PC-9 (cell line): ENCODE measurements around the gene GDF10. TPM values are rescaled to one million over a fixed set of nuclear protein-coding genes. Genes with fewer than 3 reads are reported as not detected.

ENCODE experiments used
- BruUV-seq: library from RNA; stranded (reverse); fragments of 400-500 nt; replicated peaks from 2 replicates; lab custom pipeline; 2021; lab: Mats Ljungman, UMichigan
- CTCF ChIA-PET: fragments of 300-600 bp; sonication (Branson Sonifier 250); formaldehyde crosslinking; loops from one replicate; lab custom pipeline; 2022; ENCODE audit warnings: antibody characterized with exemption; lab: Charles Lee
- POLR2A ChIA-PET: fragments of 300-600 bp; sonication (Branson Sonifier 250); formaldehyde crosslinking; loops from one replicate; lab custom pipeline; 2022; ENCODE audit warnings: antibody characterized with exemption; ENCODE audit not compliant: unreplicated experiment; lab: Charles Lee
- DNase-seq, 2 experiments: peaks; one replicate each; pipeline versions ENCODE4 v3.0.0 to v3.0.0-alpha.2; 2015 to 2022; ENCODE audit warnings: mixed read lengths in 1 of 2
- H2AFZ ChIP-seq: fragments of 200-600 bp; sonication (generic); 2 replicates; pipeline ENCODE4 v1.8.1; 2017; ENCODE audit warnings: antibody characterized with exemption
- H3F3A ChIP-seq: fragments of 200-600 bp; sonication (generic); 2 replicates; pipeline ENCODE4 v1.8.1; 2017; ENCODE audit warnings: antibody characterized with exemption, mild to moderate bottlenecking, low read depth; ENCODE audit not compliant: insufficient read depth
- H3K27ac ChIP-seq: fragments of 200-600 bp; sonication (generic); 2 replicates; pipeline ENCODE4 v1.6.1; 2016; ENCODE audit warnings: mixed run types
- H3K27me3 ChIP-seq: fragments of 200-600 bp; sonication (generic); 2 replicates; pipeline ENCODE4 v1.6.1; 2016; ENCODE audit warnings: low read depth, mixed run types; ENCODE audit not compliant: insufficient read depth
- H3K36me3 ChIP-seq: fragments of 200-600 bp; sonication (generic); 2 replicates; pipeline ENCODE4 v1.6.1; 2016; ENCODE audit warnings: low read depth, mixed run types
- H3K4me1 ChIP-seq: fragments of 200-600 bp; sonication (generic); replicated peaks from 2 replicates; pipeline ENCODE4 v1.6.1; 2016; ENCODE audit warnings: mixed run types; ENCODE audit not compliant: insufficient read depth
- H3K4me2 ChIP-seq: fragments of 200-600 bp; sonication (generic); 2 replicates; pipeline ENCODE4 v1.6.1; 2017; ENCODE audit warnings: mixed run types
- H3K4me3 ChIP-seq: fragments of 200-600 bp; sonication (generic); 2 replicates; pipeline ENCODE4 v1.6.1; 2016; ENCODE audit warnings: mixed run types
- H3K79me2 ChIP-seq: fragments of 200-600 bp; sonication (generic); 2 replicates; pipeline ENCODE4 v1.6.1; 2017; ENCODE audit warnings: low read depth, mixed run types
- H3K9me2 ChIP-seq: fragments of 200-600 bp; sonication (generic); 2 replicates; pipeline ENCODE4 v1.8.1; 2017; ENCODE audit warnings: mild to moderate bottlenecking; ENCODE audit not compliant: insufficient read depth
- H3K9me3 ChIP-seq: fragments of 200-600 bp; sonication (generic); 2 replicates; pipeline ENCODE4 v1.8.1; 2016; ENCODE audit warnings: low read depth; ENCODE audit not compliant: insufficient read depth
- H4K20me1 ChIP-seq: fragments of 200-600 bp; sonication (generic); 2 replicates; pipeline ENCODE4 v1.8.1; 2017; ENCODE audit not compliant: insufficient read depth
- EZH2 ChIP-seq: fragments of 200-600 bp; sonication (generic); IDR thresholded peaks from 2 replicates; pipeline ENCODE4 v1.8.0; 2017; ENCODE audit warnings: antibody characterized with exemption, low read depth
- intact Hi-C: fragments of 100-400 bp; cut with micrococcal nuclease; formaldehyde crosslinking; loops from one replicate; pipeline ENCODE4 v1.10.0; 2022; ENCODE audit not compliant: unreplicated experiment
- total RNA-seq: library from RNA; stranded (reverse); gene quantifications from 2 replicates; pipeline ENCODE4 v1.2.3, GENCODE V29; 2021
- TF ChIP-seq, protein P1 (sequence below): fragments of 200-600 bp; sonication (generic); conservative IDR thresholded peaks from 2 replicates; pipeline ENCODE4 v1.6.1; 2017; ENCODE audit warnings: mixed run types, antibody characterized with exemption, mild to moderate bottlenecking, moderate library complexity

The GDF10 gene
- total RNA-seq, 1 experiment from 2014 or later: not detected

DNA sequence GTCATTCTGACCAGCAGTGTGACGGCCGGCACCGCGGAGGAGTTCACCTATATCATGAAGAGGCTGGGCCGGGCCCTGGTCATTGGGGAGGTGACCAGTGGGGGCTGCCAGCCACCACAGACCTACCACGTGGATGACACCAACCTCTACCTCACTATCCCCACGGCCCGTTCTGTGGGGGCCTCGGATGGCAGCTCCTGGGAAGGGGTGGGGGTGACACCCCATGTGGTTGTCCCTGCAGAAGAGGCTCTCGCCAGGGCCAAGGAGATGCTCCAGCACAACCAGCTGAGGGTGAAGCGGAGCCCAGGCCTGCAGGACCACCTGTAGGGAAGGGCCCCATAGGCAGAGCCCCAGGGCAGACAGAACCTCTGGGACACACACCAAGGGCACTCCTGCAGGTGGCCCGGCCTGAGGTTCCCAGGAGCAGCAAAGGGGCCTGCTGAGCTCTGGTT, 57.2 kb downstream of the GDF10 start:
- intact Hi-C loops: no loop called here
- H3K9me3 ChIP-seq: no peaks in the 10 kb centered on the region
- no TSS peak for BruUV-seq
- no peaks in the 10 kb centered on the region for H3K79me2 ChIP-seq
- no peak overlapping the region for H3K27ac ChIP-seq
- H3K4me2 ChIP-seq: no peak overlapping the region
- H2AFZ ChIP-seq: no peak overlapping the region
- TF ChIP-seq, protein P1, sequence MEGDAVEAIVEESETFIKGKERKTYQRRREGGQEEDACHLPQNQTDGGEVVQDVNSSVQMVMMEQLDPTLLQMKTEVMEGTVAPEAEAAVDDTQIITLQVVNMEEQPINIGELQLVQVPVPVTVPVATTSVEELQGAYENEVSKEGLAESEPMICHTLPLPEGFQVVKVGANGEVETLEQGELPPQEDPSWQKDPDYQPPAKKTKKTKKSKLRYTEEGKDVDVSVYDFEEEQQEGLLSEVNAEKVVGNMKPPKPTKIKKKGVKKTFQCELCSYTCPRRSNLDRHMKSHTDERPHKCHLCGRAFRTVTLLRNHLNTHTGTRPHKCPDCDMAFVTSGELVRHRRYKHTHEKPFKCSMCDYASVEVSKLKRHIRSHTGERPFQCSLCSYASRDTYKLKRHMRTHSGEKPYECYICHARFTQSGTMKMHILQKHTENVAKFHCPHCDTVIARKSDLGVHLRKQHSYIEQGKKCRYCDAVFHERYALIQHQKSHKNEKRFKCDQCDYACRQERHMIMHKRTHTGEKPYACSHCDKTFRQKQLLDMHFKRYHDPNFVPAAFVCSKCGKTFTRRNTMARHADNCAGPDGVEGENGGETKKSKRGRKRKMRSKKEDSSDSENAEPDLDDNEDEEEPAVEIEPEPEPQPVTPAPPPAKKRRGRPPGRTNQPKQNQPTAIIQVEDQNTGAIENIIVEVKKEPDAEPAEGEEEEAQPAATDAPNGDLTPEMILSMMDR: no peak
- no peak for TF ChIP-seq EZH2
- H4K20me1 ChIP-seq: no peaks in the 10 kb centered on the region
- no peaks in the 10 kb centered on the region for H3K27me3 ChIP-seq
- H3F3A ChIP-seq: peaks cover 14% of the 10 kb centered on the region
- no peaks in the 10 kb centered on the region for H3K9me2 ChIP-seq
- no peak for DNase-seq
- H3K4me3 ChIP-seq: no peak overlapping the region
- CTCF ChIA-PET: no interaction called here
- no peaks in the 10 kb centered on the region for H3K36me3 ChIP-seq
- POLR2A ChIA-PET: no interaction called here
- H3K4me1 ChIP-seq: peaks cover 14% of the 10 kb centered on the region

DNA sequence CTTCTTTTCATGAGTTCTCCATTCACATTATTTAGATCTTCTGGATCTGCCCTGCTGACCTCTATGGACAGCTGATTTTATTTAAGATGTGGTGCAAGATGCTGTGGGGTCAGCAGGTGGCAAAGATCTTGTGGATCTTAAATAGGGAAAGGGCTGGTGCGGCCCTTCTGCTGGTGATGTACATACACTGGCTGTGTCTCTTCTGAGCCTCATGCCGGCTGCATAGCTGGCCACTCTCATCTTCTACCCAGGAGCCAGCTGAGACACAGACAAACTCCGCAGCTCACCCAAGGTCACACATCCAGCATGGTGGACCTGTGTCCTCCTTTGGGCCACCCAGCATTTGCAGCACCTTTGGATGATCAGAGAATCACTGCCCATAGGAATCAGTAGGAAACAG, 57.9 kb downstream of the GDF10 start:
- H3K27ac ChIP-seq: no peak overlapping the region
- TF ChIP-seq, protein P1: no peak
- TF ChIP-seq EZH2: no peak
- no TSS peak for BruUV-seq
- DNase-seq: no peak
- H3K4me1 ChIP-seq: peaks cover 22% of the 10 kb centered on the region
- no peaks in the 10 kb centered on the region for H3K27me3 ChIP-seq
- peaks cover 15% of the 10 kb centered on the region for H3F3A ChIP-seq
- ChIA-PET POLR2A (no interaction called here), CTCF (no interaction called here)
- H3K4me2 ChIP-seq: no peak overlapping the region
- H3K79me2 ChIP-seq: no peaks in the 10 kb centered on the region
- intact Hi-C loops: no loop called here
- no peaks in the 10 kb centered on the region for H3K9me2 ChIP-seq
- no peak overlapping the region for H3K4me3 ChIP-seq
- no peaks in the 10 kb centered on the region for H4K20me1 ChIP-seq
- no peaks in the 10 kb centered on the region for H3K36me3 ChIP-seq
- no peak overlapping the region for H2AFZ ChIP-seq
- H3K9me3 ChIP-seq: no peaks in the 10 kb centered on the region

DNA sequence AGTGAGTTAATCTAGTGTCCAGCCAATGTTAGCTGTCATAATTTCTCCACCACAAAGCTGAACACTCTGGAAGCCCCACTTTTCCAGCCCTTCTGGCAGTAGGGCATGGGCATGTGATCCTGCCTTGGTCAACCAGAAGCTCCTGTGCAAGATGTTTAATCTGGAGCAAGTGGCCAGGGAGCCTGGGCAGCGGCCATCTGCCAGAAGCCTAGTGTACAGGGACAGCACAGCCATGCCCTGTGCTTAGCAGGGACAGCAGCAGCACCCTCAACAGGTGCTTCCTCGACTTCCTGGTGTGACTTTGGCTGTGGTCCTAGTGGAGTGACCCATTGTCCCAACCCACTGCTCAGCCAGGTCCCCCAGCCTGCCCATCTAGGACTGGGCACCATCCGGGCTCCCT, 58.5 kb downstream of the GDF10 start:
- Histone ChIP-seq H3K9me3 (no peaks in the 10 kb centered on the region), H3K79me2 (no peaks in the 10 kb centered on the region), H3K4me2 (no peak overlapping the region), H3K27me3 (no peaks in the 10 kb centered on the region), H3K9me2 (no peaks in the 10 kb centered on the region), H3F3A (peaks cover 15% of the 10 kb centered on the region), H3K4me1 (peaks cover 26% of the 10 kb centered on the region), H3K4me3 (no peak overlapping the region), H4K20me1 (no peaks in the 10 kb centered on the region), H3K36me3 (no peaks in the 10 kb centered on the region), H3K27ac (no peak overlapping the region), H2AFZ (no peak overlapping the region)
- intact Hi-C loops: no loop called here
- no peak for TF ChIP-seq EZH2
- TF ChIP-seq, protein P1: no peak
- CTCF ChIA-PET: no interaction called here
- no peak for DNase-seq
- POLR2A ChIA-PET: no interaction called here
- no TSS peak for BruUV-seq
